ENCODE data around the gene CLASRP. TPM values are rescaled to one million over a fixed set of nuclear protein-coding genes. Genes with fewer than 3 reads are reported as not detected.

CLASRP gene
- total RNA-seq, 1 donor from 2014 or later: 133 TPM

DNA sequence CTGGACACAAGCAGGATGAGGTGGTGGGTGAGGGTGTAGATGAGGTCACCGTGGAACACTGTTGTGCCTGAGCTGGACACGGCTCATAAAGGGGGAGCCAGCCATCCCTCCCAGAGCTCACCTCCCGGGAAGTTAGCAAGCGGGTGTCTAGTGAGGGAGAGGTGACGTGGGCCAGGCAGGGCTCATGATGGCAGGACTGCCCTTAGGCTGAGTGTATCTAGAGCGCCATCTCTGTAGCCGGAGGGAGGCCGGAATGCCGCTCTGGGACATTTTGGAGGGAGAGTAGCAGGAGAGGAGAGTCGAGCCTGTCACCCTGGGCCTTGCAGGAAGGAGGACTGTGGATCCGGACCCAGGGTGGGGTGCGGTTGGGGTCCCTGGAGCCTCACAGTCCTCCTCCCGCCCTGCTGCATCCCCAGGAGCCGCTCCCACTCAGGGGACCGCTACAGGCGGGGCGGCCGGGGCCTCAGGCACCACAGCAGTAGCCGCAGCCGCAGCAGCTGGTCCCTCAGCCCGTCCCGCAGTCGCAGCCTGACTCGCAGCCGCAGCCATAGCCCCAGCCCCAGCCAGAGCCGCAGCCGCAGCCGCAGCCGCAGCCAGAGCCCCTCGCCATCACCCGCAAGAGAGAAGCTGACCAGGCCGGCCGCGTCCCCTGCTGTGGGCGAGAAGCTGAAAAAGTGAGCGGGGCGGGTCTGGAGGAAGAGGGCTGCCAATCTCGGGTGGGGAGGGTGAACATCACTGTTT is 28.2 kb downstream of the CLASRP start:
- Mint-ChIP-seq H3K27me3 (ENCODE audit: low read depth) (no peaks in the 10 kb centered on the region), H3K36me3 (peaks cover 21% of the 10 kb centered on the region), H3K4me1 (no peaks in the 10 kb centered on the region), H3K27ac (no peak overlapping the region), H3K4me3 (no peak overlapping the region), H3K9me3 (no peaks in the 10 kb centered on the region)
- TF ChIP-seq, protein P1, sequence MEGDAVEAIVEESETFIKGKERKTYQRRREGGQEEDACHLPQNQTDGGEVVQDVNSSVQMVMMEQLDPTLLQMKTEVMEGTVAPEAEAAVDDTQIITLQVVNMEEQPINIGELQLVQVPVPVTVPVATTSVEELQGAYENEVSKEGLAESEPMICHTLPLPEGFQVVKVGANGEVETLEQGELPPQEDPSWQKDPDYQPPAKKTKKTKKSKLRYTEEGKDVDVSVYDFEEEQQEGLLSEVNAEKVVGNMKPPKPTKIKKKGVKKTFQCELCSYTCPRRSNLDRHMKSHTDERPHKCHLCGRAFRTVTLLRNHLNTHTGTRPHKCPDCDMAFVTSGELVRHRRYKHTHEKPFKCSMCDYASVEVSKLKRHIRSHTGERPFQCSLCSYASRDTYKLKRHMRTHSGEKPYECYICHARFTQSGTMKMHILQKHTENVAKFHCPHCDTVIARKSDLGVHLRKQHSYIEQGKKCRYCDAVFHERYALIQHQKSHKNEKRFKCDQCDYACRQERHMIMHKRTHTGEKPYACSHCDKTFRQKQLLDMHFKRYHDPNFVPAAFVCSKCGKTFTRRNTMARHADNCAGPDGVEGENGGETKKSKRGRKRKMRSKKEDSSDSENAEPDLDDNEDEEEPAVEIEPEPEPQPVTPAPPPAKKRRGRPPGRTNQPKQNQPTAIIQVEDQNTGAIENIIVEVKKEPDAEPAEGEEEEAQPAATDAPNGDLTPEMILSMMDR (IDR thresholded peaks at IDR 0.05; ENCODE audit: unreplicated experiment): no peak
- no peak for DNase-seq (ENCODE audit: low spot score in 2 of 2, unreplicated experiment in 2 of 2)

- TF ChIP-seq, protein P1 (IDR thresholded peaks at IDR 0.05; ENCODE audit: unreplicated experiment): no peak
- no peak overlapping the region for H3K27ac Mint-ChIP-seq
- no peaks in the 10 kb centered on the region for H3K27me3 Mint-ChIP-seq (ENCODE audit: low read depth)
- DNase-seq (ENCODE audit: low spot score in 2 of 2, unreplicated experiment in 2 of 2): no peak
- H3K4me3 Mint-ChIP-seq: no peak overlapping the region
- H3K36me3 Mint-ChIP-seq: peaks cover 18% of the 10 kb centered on the region
- H3K9me3 Mint-ChIP-seq: no peaks in the 10 kb centered on the region
- H3K4me1 Mint-ChIP-seq: no peaks in the 10 kb centered on the region
These were observed 29.2 kb downstream of the CLASRP start for GRCh38 chr19:45068041-45068440.

DNA sequence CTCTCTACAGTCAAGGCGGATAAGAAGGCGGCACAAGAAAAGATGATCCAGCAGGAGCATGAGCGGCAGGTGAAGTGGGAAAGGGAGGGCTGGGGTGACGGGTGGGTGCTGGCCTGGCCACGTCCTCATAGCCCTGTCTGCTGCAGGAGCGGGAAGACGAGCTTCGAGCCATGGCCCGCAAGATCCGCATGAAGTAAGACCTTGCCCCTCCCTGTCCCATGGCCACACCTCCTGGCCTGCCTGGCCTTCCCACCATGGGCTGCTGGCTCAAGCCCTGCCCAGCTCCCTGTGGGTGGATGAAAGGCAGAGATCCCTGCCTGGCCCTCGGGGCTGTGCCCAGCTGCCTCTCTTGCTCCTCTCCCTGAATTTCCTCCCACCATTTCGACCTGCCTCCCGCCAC is 30.2 kb downstream of the CLASRP start:
- no peaks in the 10 kb centered on the region for H3K9me3 Mint-ChIP-seq
- no peak overlapping the region for H3K4me3 Mint-ChIP-seq
- TF ChIP-seq, protein P1 (IDR thresholded peaks at IDR 0.05; ENCODE audit: unreplicated experiment): no peak
- no peak for DNase-seq (ENCODE audit: low spot score in 2 of 2, unreplicated experiment in 2 of 2)
- no peaks in the 10 kb centered on the region for H3K4me1 Mint-ChIP-seq
- no peaks in the 10 kb centered on the region for H3K27me3 Mint-ChIP-seq (ENCODE audit: low read depth)
- peaks cover 16% of the 10 kb centered on the region for H3K36me3 Mint-ChIP-seq
- no peak overlapping the region for H3K27ac Mint-ChIP-seq

DNA sequence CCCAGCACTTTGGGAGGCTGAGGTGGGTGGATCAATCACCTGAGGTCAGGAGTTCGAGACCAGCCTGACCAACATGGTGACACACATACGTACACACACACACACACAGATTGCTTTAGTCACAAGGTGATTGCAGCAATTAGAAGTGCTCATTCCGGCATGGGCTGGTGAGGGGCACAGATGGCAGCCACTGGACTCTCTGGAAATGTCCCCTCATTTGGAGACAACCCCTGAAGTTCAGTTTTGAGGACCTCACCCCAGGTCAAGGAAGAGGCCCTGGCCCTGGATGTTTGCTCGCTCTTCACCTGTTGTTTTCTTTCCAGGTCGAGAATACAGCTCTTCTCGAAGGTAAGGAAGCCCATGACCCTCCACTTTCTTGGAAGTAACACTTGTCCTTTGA is 31.4 kb downstream of the CLASRP start:
- no peak for DNase-seq (ENCODE audit: low spot score in 2 of 2, unreplicated experiment in 2 of 2)
- Mint-ChIP-seq H3K9me3 (no peaks in the 10 kb centered on the region), H3K36me3 (peaks cover 12% of the 10 kb centered on the region), H3K4me3 (no peak overlapping the region), H3K4me1 (no peaks in the 10 kb centered on the region), H3K27ac (no peak overlapping the region), H3K27me3 (ENCODE audit: low read depth) (peaks cover 5% of the 10 kb centered on the region)
- TF ChIP-seq, protein P1 (IDR thresholded peaks at IDR 0.05; ENCODE audit: unreplicated experiment): no peak

DNA sequence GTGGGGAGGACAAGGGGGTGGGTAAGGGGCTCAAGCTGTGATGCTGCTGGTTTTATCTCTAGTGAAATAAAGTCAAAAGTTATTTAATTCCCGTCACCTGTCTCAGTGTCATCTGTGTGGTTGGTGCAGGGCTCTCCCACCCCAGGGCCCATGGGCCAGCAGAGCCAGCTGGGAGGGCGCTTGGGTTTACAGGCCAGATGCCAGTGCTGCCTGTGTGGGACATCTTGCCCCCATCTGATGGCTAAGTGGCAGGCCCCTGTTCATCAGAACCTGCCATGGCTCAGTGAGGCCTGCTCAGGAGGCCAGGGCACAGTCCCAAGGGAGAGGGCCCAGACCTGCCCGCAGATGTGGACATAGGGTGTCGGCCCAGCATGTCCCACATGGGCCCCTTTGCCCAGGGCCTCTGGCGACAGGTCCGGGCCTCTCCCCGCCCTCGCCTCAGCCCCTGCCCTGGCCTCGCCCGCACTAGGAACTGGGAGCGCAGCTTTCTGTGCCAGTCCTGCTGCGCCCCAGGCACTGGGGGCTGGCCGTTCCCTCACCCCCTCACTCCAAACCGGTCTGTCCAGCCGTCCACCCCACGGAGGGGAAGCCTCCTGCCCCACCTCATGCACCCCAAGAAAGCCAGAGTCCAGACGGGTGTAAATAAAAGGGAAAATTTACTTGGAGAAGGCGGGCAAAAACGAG is 32.2 kb downstream of the CLASRP start:
- Mint-ChIP-seq H3K36me3 (peaks cover 7% of the 10 kb centered on the region), H3K27ac (no peak overlapping the region), H3K4me1 (no peaks in the 10 kb centered on the region), H3K27me3 (ENCODE audit: low read depth) (peaks cover 10% of the 10 kb centered on the region), H3K9me3 (no peaks in the 10 kb centered on the region), H3K4me3 (no peak overlapping the region)
- TF ChIP-seq, protein P1 (IDR thresholded peaks at IDR 0.05; ENCODE audit: unreplicated experiment): no peak
- no peak for DNase-seq (ENCODE audit: low spot score in 2 of 2, unreplicated experiment in 2 of 2)

Data from mesothelial cell of epicardium (in vitro differentiated cells).